MM.1S (cell line): ENCODE measurements around the gene BPIFB2.

Source experiments
- CTCF ChIP-seq: fragments of 300-600 bp; sonication (generic); IDR thresholded peaks from 2 replicates; pipeline ENCODE4 v1.5.1; 2016; ENCODE audit warnings: antibody characterized with exemption, low read length, mixed read lengths
- EZH2 ChIP-seq: fragments of 300-600 bp; sonication (generic); optimal IDR thresholded peaks from 2 replicates; pipeline ENCODE3; 2017; ENCODE audit warnings: low read depth, mild to moderate bottlenecking, antibody characterized with exemption, low read length, mixed read lengths
- EZH2phosphoT487 ChIP-seq: fragments of 300-600 bp; sonication (generic); IDR thresholded peaks from 2 replicates; pipeline ENCODE4 v1.6.1; 2018; ENCODE audit warnings: antibody characterized with exemption, low read length

- TF ChIP-seq CTCF (no peak), EZH2 (no peak), EZH2phosphoT487 (no peak)
Measured at GRCh38 chr20:32965115-32965514, 42.4 kb upstream of the BPIFB2 start.
